Measurements from ENCODE around the gene TMPRSS13.

GRCh38 chr11:117940736-117941135 lies 11.5 kb upstream of the TMPRSS13 start:
- no peak for TF ChIP-seq ZNF565 (CRISPR knock-in tag; conservative IDR thresholded peaks at IDR 0.05; ENCODE audit: low read depth)
- TF ChIP-seq ZFP3 (CRISPR knock-in tag; IDR thresholded peaks at IDR 0.05): no peak
- no peak for TF ChIP-seq PATZ1 (CRISPR knock-in tag; IDR thresholded peaks at IDR 0.05; ENCODE audit: borderline replicate concordance)
- no peak for TF ChIP-seq ZNF70 (CRISPR knock-in tag; IDR thresholded peaks at IDR 0.05)
- no peak for TF ChIP-seq ARNTL (CRISPR knock-in tag; IDR thresholded peaks at IDR 0.05; ENCODE audit: borderline replicate concordance, low read depth)
- TF ChIP-seq, protein P1, sequence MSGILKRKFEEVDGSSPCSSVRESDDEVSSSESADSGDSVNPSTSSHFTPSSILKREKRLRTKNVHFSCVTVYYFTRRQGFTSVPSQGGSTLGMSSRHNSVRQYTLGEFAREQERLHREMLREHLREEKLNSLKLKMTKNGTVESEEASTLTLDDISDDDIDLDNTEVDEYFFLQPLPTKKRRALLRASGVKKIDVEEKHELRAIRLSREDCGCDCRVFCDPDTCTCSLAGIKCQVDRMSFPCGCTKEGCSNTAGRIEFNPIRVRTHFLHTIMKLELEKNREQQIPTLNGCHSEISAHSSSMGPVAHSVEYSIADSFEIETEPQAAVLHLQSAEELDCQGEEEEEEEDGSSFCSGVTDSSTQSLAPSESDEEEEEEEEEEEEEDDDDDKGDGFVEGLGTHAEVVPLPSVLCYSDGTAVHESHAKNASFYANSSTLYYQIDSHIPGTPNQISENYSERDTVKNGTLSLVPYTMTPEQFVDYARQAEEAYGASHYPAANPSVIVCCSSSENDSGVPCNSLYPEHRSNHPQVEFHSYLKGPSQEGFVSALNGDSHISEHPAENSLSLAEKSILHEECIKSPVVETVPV (CRISPR knock-in tag; IDR thresholded peaks at IDR 0.05): no peak
- TF ChIP-seq ZFP30 (CRISPR knock-in tag; IDR thresholded peaks at IDR 0.05): no peak
- TF ChIP-seq CSDC2 (CRISPR knock-in tag; IDR thresholded peaks at IDR 0.05): no peak
- TF ChIP-seq ISL1 (CRISPR knock-in tag; IDR thresholded peaks at IDR 0.05): no peak

All from SK-N-SH treated with all-trans-retinoic acid at 6 μM for 48 hours (cell line).